ENCODE results near the gene ICAM3. TPM values are rescaled to one million over a fixed set of nuclear protein-coding genes. Genes with fewer than 3 reads are reported as not detected.

The ICAM3 gene
- total and polyA plus RNA-seq, 10 of the 15 experiments (the other 5 are each of a cell fraction or from before 2014, with no cell fraction given): 5.5 to 152 (median 90.7) TPM

DNA sequence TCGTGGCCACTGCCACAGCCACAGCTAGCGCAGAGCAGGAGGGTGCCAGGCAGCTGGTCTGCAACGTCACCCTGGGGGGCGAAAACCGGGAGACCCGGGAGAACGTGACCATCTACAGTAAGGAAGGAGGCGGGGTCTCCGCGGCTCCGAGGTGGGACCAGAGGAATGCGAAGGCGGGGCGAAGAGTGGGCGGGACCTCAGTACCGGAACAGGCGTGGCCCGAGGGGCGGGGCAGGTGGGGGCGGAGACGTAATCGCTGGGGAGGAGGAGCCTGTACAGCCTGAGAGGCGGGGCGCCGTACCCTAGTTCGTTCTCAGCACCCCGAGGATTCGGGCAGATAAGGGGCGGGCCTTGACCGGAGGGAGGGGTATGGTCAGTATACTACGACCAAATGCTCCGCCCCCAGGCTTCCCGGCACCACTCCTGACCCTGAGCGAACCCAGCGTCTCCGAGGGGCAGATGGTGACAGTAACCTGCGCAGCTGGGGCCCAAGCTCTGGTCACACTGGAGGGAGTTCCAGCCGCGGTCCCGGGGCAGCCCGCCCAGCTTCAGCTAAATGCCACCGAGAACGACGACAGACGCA lies 47.1 kb downstream of the ICAM3 start:
- WGBS (ENCODE audit: insufficient coverage, insufficient replicate concordance, low lambda C conversion rate, missing lambda C conversion rate): 9% methylated on average over 40 of the region's 45 CpGs
- ChIA-PET RAD21 (ENCODE audit: unreplicated experiment) (interaction anchor here (0.9 to 1.6 kb wide), 2 partner anchors 12 to 21 kb away, joined by 3 to 22 read pairs; partner anchors contain the start of gene ICAM1), SMC1A (ENCODE audit: uncharacterized antibody, unreplicated experiment) (interaction anchor here (0.5 to 1.8 kb wide), 6 partner anchors 18 to 96 kb away, joined by 3 to 14 read pairs (median 4); partner anchors contain the start of genes ICAM1 and TYK2), CTCF (interaction anchor here (0.7 to 1.8 kb wide), 5 partner anchors 19 to 96 kb away, joined by 3 to 7 read pairs (median 4); partner anchors contain the start of gene RAVER1), POLR2A (interaction anchor here (0.6 to 1.3 kb wide), 5 partner anchors 19 to 129 kb away, joined by 3 to 5 read pairs (median 4); no protein-coding TSS in a partner anchor)
- H3K27ac ChIP-seq (ENCODE audit: control insufficient read depth, insufficient read depth): no peak overlapping the region
- peak overlapping the region; percentile 77 for H3K4me3 ChIP-seq
- peak overlapping the region; percentile 98 for H3K4me2 ChIP-seq (ENCODE audit: control insufficient read depth, insufficient read depth)
- intact Hi-C loops (cut with micrococcal nuclease; ENCODE audit: unreplicated experiment) (no loop called here), in situ Hi-C loops (cut with MboI) (no loop called here)
- DNase-seq (ENCODE audit: low read depth, low spot score) (no peak), FAIRE-seq (peak; percentile 23), ATAC-seq (peak; percentile 65)
- peaks cover 53% of the 10 kb centered on the region for H3K4me1 ChIP-seq (ENCODE audit: control insufficient read depth, insufficient read depth, low read length)
- H3K9ac ChIP-seq (ENCODE audit: control insufficient read depth, insufficient read depth, low read length): no peak overlapping the region
- TF ChIP-seq EGR1 (IDR thresholded peaks at IDR 0.05; ENCODE audit: borderline replicate concordance in 1 of 2, low read depth in 2 of 2, low read length in 2 of 2) (0 out of 3 replicates have a peak, but pooled peaks of 1 of the 2 experiments have one; percentile 38), SMARCA5 (IDR thresholded peaks at IDR 0.05) (no peak), HDGF (IDR thresholded peaks at IDR 0.05) (peak; percentile 86), NBN (IDR thresholded peaks at IDR 0.05) (0 out of 2 replicates have a peak, but pooled peaks have one; percentile 41), BHLHE40 (IDR thresholded peaks at IDR 0.05; ENCODE audit: borderline replicate concordance in 1 of 2, low read depth in 2 of 2, low read length in 1 of 2) (peak; percentile 7 to 71; a peak in 2 of 4 replicates), RCOR1 (conservative IDR thresholded peaks at IDR 0.05; ENCODE audit: low read depth, low read length) (no peak), SP1 (IDR thresholded peaks at IDR 0.05; ENCODE audit: low read depth, low read length) (peak; percentile 74), SRF (IDR thresholded peaks at IDR 0.05; ENCODE audit: low read depth in 2 of 2, low read length in 2 of 2) (0 out of 4 replicates have a peak, but pooled peaks of 1 of the 2 experiments have one; percentile 8), KDM1A (IDR thresholded peaks at IDR 0.05; ENCODE audit: borderline replicate concordance) (no peak)
- peaks cover 3 to 16% of the 10 kb centered on the region in 2 experiments for H3K27me3 ChIP-seq (replicated peaks in 1 of 2; ENCODE audit: control insufficient read depth in 2 of 2, insufficient read depth in 2 of 2, low read length in 1 of 2)
- no peaks in the 10 kb centered on the region; a peak in 1 of 4 replicates for H3K36me3 ChIP-seq (ENCODE audit: control insufficient read depth in 2 of 2, insufficient read depth in 2 of 2, low read length in 1 of 2)
- no peaks in the 10 kb centered on the region for H3K79me2 ChIP-seq (ENCODE audit: control insufficient read depth, insufficient read depth, low read length)
- BruUV-seq (replicated peaks): no TSS peak
- H4K20me1 ChIP-seq (ENCODE audit: control insufficient read depth, insufficient read depth): no peaks in the 10 kb centered on the region
- no peaks in the 10 kb centered on the region; the same call in 2 of the 3 replicates for H3K9me3 ChIP-seq (replicated peaks; ENCODE audit: control insufficient read depth, insufficient read depth, low read length)
- H2AFZ ChIP-seq (ENCODE audit: control insufficient read depth, low read depth, low read length): peak overlapping the region; percentile 70
